ENCODE measurements around the gene ELF1.

Gene ELF1

DNA sequence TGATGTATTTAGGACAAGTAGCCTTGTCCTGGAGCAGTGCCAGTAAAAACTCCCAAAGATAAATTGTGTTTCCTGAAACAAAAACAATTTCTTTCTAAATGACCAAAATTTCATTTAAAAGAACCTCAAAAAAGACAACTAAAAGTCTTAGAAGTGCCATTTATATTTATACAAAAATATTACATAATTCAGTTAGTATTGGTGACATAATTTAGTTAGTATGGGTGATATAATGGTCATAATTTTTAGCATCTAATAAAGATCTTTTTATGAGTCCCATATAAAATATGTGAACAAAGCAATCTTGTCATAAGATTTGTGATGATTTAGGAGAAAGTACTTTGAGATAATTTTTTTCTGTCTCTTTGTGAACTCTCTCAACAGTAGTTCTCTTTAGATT is 76.0 kb downstream of the ELF1 start:
- H3K18ac ChIP-seq (ENCODE audit: low read length) = no peak overlapping the region
- no peak overlapping the region for H3K4ac ChIP-seq (ENCODE audit: low read depth, low read length)
- H3K4me2 ChIP-seq (ENCODE audit: low read length) = no peak overlapping the region

DNA sequence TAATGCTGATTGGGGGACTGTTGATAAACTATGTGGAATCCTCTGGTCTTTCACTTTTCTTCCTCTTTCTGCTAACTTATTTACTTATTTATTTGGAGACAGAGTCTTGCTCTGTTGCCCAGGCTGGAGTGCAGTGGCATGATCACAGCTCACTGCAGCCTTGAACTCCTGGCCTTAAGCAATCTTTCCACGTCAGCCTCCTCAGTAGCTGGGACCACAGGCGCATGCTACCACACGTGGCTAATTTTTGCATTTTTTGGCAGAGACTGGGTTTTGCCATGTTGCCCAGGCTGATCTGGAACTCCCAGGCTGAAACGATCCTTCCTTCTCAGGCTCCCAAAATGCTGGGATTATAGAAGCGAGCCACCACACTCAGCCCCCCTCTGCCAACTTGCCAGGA is 77.5 kb downstream of the ELF1 start:
- no peak overlapping the region for H4K12ac ChIP-seq (ENCODE audit: low read depth, low read length)
- H3K4me2 ChIP-seq (ENCODE audit: low read length) = no peak overlapping the region
- H2BK120ac ChIP-seq (ENCODE audit: insufficient read depth, low read length, poor library complexity) = no peak overlapping the region
- no peak overlapping the region for H3K4ac ChIP-seq (ENCODE audit: low read depth, low read length)
- H3K4me3 ChIP-seq (ENCODE audit: low read depth, low read length) = no peak overlapping the region
- H3K23ac ChIP-seq (ENCODE audit: low read length) = no peak overlapping the region
- no peaks in the 10 kb centered on the region for H3K27me3 ChIP-seq (ENCODE audit: insufficient read depth, low read length)
- no peak overlapping the region for H3K9ac ChIP-seq (ENCODE audit: low read length)
- H2AFZ ChIP-seq (ENCODE audit: insufficient read depth, low read length, poor library complexity) = no peak overlapping the region
- H3K27ac ChIP-seq (ENCODE audit: low read depth, low read length) = no peak overlapping the region
- H3K79me1 ChIP-seq (ENCODE audit: low read length) = no peaks in the 10 kb centered on the region
- H2BK5ac ChIP-seq (ENCODE audit: low read depth, low read length, poor library complexity) = no peak overlapping the region
- DNase-seq = no peak
- H3K9me3 ChIP-seq (ENCODE audit: insufficient read depth, low read depth, low read length) = no peaks in the 10 kb centered on the region
- no peaks in the 10 kb centered on the region for H3K4me1 ChIP-seq (ENCODE audit: control insufficient read depth in 1 of 2, insufficient read depth in 2 of 2, low read length in 2 of 2)
- no CpG with 5 or more reads among the region's 5 CpGs for WGBS (ENCODE audit: extremely low coverage, insufficient coverage, insufficient read length)
- no peak overlapping the region for H4K91ac ChIP-seq (ENCODE audit: low read depth, low read length)
- no peaks in the 10 kb centered on the region for H3K79me2 ChIP-seq (ENCODE audit: control insufficient read depth, insufficient read depth, low read length, poor library complexity)
- H3K18ac ChIP-seq (ENCODE audit: low read length) = no peak overlapping the region
- H2BK12ac ChIP-seq (ENCODE audit: low read length) = no peak overlapping the region
- no peak overlapping the region for H3K14ac ChIP-seq (ENCODE audit: low read length)
- peaks cover 17 to 18% of the 10 kb centered on the region in 2 experiments for H3K36me3 ChIP-seq (ENCODE audit: control insufficient read depth in 1 of 2, insufficient read depth in 2 of 2, low read length in 2 of 2)
- H2AK5ac ChIP-seq (ENCODE audit: low read length) = no peak overlapping the region
- H4K8ac ChIP-seq (ENCODE audit: low read depth, low read length) = no peak overlapping the region

More for the DNA sequence above, 76.0 kb downstream of the ELF1 start:
- no peak overlapping the region for H3K14ac ChIP-seq (ENCODE audit: low read length)
- H3K36me3 ChIP-seq (ENCODE audit: control insufficient read depth in 1 of 2, insufficient read depth in 2 of 2, low read length in 2 of 2) = peaks cover 17 to 18% of the 10 kb centered on the region in 2 experiments
- no peaks in the 10 kb centered on the region for H3K79me1 ChIP-seq (ENCODE audit: low read length)
- no peak overlapping the region for H3K27ac ChIP-seq (ENCODE audit: low read depth, low read length)
- no peaks in the 10 kb centered on the region for H3K4me1 ChIP-seq (ENCODE audit: control insufficient read depth in 1 of 2, insufficient read depth in 2 of 2, low read length in 2 of 2)
- no peak overlapping the region for H2BK120ac ChIP-seq (ENCODE audit: insufficient read depth, low read length, poor library complexity)
- no peak overlapping the region for H3K23ac ChIP-seq (ENCODE audit: low read length)
- H2AK5ac ChIP-seq (ENCODE audit: low read length) = no peak overlapping the region
- H4K91ac ChIP-seq (ENCODE audit: low read depth, low read length) = no peak overlapping the region
- no peaks in the 10 kb centered on the region for H3K9me3 ChIP-seq (ENCODE audit: insufficient read depth, low read depth, low read length)
- H3K79me2 ChIP-seq (ENCODE audit: control insufficient read depth, insufficient read depth, low read length, poor library complexity) = no peaks in the 10 kb centered on the region
- DNase-seq = no peak
- no peak overlapping the region for H3K4me3 ChIP-seq (ENCODE audit: low read depth, low read length)
- no peaks in the 10 kb centered on the region for H3K27me3 ChIP-seq (ENCODE audit: insufficient read depth, low read length)
- H4K8ac ChIP-seq (ENCODE audit: low read depth, low read length) = no peak overlapping the region
- no peak overlapping the region for H3K9ac ChIP-seq (ENCODE audit: low read length)
- H2AFZ ChIP-seq (ENCODE audit: insufficient read depth, low read length, poor library complexity) = no peak overlapping the region
- H2BK12ac ChIP-seq (ENCODE audit: low read length) = no peak overlapping the region
- H4K12ac ChIP-seq (ENCODE audit: low read depth, low read length) = no peak overlapping the region
- H2BK5ac ChIP-seq (ENCODE audit: low read depth, low read length, poor library complexity) = no peak overlapping the region

- H2BK5ac ChIP-seq (ENCODE audit: low read depth, low read length, poor library complexity) = no peak overlapping the region
- H3K9me3 ChIP-seq (ENCODE audit: insufficient read depth, low read depth, low read length) = no peaks in the 10 kb centered on the region
- no peak overlapping the region for H4K8ac ChIP-seq (ENCODE audit: low read depth, low read length)
- H3K9ac ChIP-seq (ENCODE audit: low read length) = no peak overlapping the region
- no peak overlapping the region for H3K27ac ChIP-seq (ENCODE audit: low read depth, low read length)
- H3K4ac ChIP-seq (ENCODE audit: low read depth, low read length) = no peak overlapping the region
- H3K4me3 ChIP-seq (ENCODE audit: low read depth, low read length) = no peak overlapping the region
- no peak overlapping the region for H3K18ac ChIP-seq (ENCODE audit: low read length)
- no CpG with 5 or more reads among the region's 6 CpGs for WGBS (ENCODE audit: extremely low coverage, insufficient coverage, insufficient read length)
- no peak overlapping the region for H2AFZ ChIP-seq (ENCODE audit: insufficient read depth, low read length, poor library complexity)
- H3K36me3 ChIP-seq (ENCODE audit: control insufficient read depth in 1 of 2, insufficient read depth in 2 of 2, low read length in 2 of 2) = peaks cover 14 to 15% of the 10 kb centered on the region in 2 experiments
- H3K27me3 ChIP-seq (ENCODE audit: insufficient read depth, low read length) = no peaks in the 10 kb centered on the region
- no peak overlapping the region for H2BK120ac ChIP-seq (ENCODE audit: insufficient read depth, low read length, poor library complexity)
- no peak overlapping the region for H4K91ac ChIP-seq (ENCODE audit: low read depth, low read length)
- no peaks in the 10 kb centered on the region for H3K79me1 ChIP-seq (ENCODE audit: low read length)
- H3K23ac ChIP-seq (ENCODE audit: low read length) = no peak overlapping the region
- no peak overlapping the region for H2AK5ac ChIP-seq (ENCODE audit: low read length)
- no peaks in the 10 kb centered on the region for H3K79me2 ChIP-seq (ENCODE audit: control insufficient read depth, insufficient read depth, low read length, poor library complexity)
- H2BK12ac ChIP-seq (ENCODE audit: low read length) = no peak overlapping the region
- no peak for DNase-seq
- no peak overlapping the region for H3K4me2 ChIP-seq (ENCODE audit: low read length)
- H4K12ac ChIP-seq (ENCODE audit: low read depth, low read length) = no peak overlapping the region
- no peak overlapping the region for H3K14ac ChIP-seq (ENCODE audit: low read length)
- H3K4me1 ChIP-seq (ENCODE audit: control insufficient read depth in 1 of 2, insufficient read depth in 2 of 2, low read length in 2 of 2) = no peaks in the 10 kb centered on the region
These were observed 78.3 kb downstream of the ELF1 start for GRCh38 chr13:40940841-40941240.

DNA sequence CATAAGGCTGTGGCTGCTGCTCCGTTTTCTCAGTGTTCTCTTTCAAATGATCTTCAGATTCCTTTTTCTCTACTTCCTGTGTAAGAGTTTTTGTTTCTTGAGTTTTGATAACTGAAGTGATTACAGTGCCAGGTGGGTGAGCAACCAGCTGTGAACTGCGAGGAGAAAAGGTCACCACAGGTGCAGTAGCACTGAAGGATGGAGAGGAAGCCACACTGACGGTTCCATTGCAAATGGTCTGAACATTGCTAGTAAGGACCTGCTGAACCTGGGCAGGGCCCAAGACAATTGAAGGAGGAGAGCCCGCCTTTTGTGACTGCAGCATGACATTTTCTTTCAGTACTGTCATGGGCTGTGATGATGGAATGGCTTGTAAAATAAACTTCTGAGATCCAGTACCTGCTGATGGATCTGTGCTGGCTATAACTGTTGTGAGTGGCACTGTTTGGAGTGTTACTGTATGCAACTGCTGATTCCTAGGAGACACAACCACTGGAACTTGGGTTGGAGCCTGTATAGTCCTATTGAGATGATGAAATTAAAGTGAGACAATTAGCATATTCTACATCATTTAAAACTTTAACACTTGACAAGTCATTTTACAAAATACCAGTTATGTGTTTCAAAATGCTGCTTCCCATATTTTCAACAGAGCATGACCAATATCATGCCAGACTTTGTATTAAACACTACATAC is 85.5 kb downstream of the ELF1 start:
- no peaks in the 10 kb centered on the region for H3K79me1 ChIP-seq (ENCODE audit: low read length)
- H4K12ac ChIP-seq (ENCODE audit: low read depth, low read length) = no peak overlapping the region
- no peak for DNase-seq
- H3K4me2 ChIP-seq (ENCODE audit: low read length) = no peak overlapping the region
- no peaks in the 10 kb centered on the region for H3K9me3 ChIP-seq (ENCODE audit: insufficient read depth, low read depth, low read length)
- no peak overlapping the region for H3K23ac ChIP-seq (ENCODE audit: low read length)
- H2BK12ac ChIP-seq (ENCODE audit: low read length) = no peak overlapping the region
- H3K18ac ChIP-seq (ENCODE audit: low read length) = no peak overlapping the region
- H2BK5ac ChIP-seq (ENCODE audit: low read depth, low read length, poor library complexity) = no peak overlapping the region
- H4K91ac ChIP-seq (ENCODE audit: low read depth, low read length) = no peak overlapping the region
- H2AFZ ChIP-seq (ENCODE audit: insufficient read depth, low read length, poor library complexity) = no peak overlapping the region
- H3K79me2 ChIP-seq (ENCODE audit: control insufficient read depth, insufficient read depth, low read length, poor library complexity) = no peaks in the 10 kb centered on the region
- H3K27me3 ChIP-seq (ENCODE audit: insufficient read depth, low read length) = no peaks in the 10 kb centered on the region
- peaks cover 14 to 18% of the 10 kb centered on the region in 2 experiments for H3K36me3 ChIP-seq (ENCODE audit: control insufficient read depth in 1 of 2, insufficient read depth in 2 of 2, low read length in 2 of 2)
- no CpG with 5 or more reads among the region's 4 CpGs for WGBS (ENCODE audit: extremely low coverage, insufficient coverage, insufficient read length)
- H3K4ac ChIP-seq (ENCODE audit: low read depth, low read length) = no peak overlapping the region
- no peak overlapping the region for H3K27ac ChIP-seq (ENCODE audit: low read depth, low read length)
- H2BK120ac ChIP-seq (ENCODE audit: insufficient read depth, low read length, poor library complexity) = no peak overlapping the region
- H3K4me3 ChIP-seq (ENCODE audit: low read depth, low read length) = no peak overlapping the region
- H3K9ac ChIP-seq (ENCODE audit: low read length) = no peak overlapping the region
- H3K14ac ChIP-seq (ENCODE audit: low read length) = no peak overlapping the region
- H2AK5ac ChIP-seq (ENCODE audit: low read length) = no peak overlapping the region
- no peak overlapping the region for H4K8ac ChIP-seq (ENCODE audit: low read depth, low read length)
- H3K4me1 ChIP-seq (ENCODE audit: control insufficient read depth in 1 of 2, insufficient read depth in 2 of 2, low read length in 2 of 2) = no peaks in the 10 kb centered on the region

All from trophoblast cell (in vitro differentiated cells and primary cell).